ENCODE measurements around the gene ARFRP1. TPM values are rescaled to one million over a fixed set of nuclear protein-coding genes. Genes with fewer than 3 reads are reported as not detected.

Gene ARFRP1
- total and polyA plus RNA-seq, 2 experiments from 2014 or later, result 16.7 to 24.6 TPM

DNA sequence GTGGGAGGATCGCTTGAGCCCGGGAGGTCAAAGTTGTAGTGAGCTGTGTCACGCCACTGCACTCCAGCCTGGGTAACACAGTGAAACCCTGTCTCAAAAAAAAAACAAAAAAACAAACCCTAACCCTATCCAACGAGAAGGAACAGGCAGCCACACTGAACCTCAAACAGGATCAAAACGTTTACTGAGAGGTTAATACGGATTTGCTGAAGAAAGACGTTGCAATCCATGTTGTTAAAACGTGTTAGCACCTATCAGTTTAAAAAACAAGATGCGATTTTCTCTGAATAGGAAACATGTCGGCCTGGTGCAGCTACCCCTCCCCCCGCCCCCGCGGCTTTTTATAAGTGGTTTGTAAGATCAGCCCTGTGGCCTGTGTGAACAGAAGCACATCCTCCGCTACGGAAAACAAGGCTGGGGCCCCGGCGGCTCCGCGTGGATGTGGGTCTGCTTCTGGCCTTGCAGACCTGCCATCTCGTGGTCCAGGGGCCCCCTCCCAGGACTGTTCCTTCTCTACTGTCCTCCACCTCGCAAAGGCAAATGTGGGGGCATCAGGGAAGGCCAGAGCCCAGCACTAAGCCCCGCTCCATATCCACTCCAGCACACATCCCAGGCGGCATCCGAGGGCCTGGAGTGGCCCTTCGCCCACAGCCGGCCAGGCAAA, 43.2 kb upstream of the ARFRP1 start:
- ATAC-seq (peak; percentile 12), DNase-seq (ENCODE audit: low spot score) (peak; percentile 57)
- H3F3A ChIP-seq (replicated peaks; ENCODE audit: low read depth), result peaks cover 19% of the 10 kb centered on the region
- Mint-ChIP-seq H3K4me3 (no peak overlapping the region), H3K27me3 (ENCODE audit: insufficient read depth, low read depth, poor library complexity) (peaks cover 5% of the 10 kb centered on the region), H3K27ac (peak overlapping the region; percentile 44; the same call in 1 of the 2 replicates), H3K9me3 (no peaks in the 10 kb centered on the region), H3K36me3 (ENCODE audit: low read depth) (no peaks in the 10 kb centered on the region; the same call in 1 of the 3 replicates), H3K4me1 (peaks cover 13% of the 10 kb centered on the region)
- H3K36me3 ChIP-seq (ENCODE audit: insufficient read depth), result no peaks in the 10 kb centered on the region
- H3K9me2 ChIP-seq (ENCODE audit: insufficient read depth), result no peaks in the 10 kb centered on the region
- H4K20me1 ChIP-seq (replicated peaks; ENCODE audit: insufficient read depth), result no peaks in the 10 kb centered on the region
- no peak overlapping the region for H3K4me3 ChIP-seq
- peaks cover 4% of the 10 kb centered on the region; the same call in 1 of the 2 replicates for H3K4me1 ChIP-seq (ENCODE audit: insufficient read depth)
- peak overlapping the region; percentile 64 for H3K4me2 ChIP-seq
- H3K27me3 ChIP-seq (ENCODE audit: insufficient read depth), result no peaks in the 10 kb centered on the region
- TF ChIP-seq EZH2phosphoT487 (IDR thresholded peaks at IDR 0.05; ENCODE audit: unreplicated experiment) (no peak), STAT1 (IDR thresholded peaks at IDR 0.05; ENCODE audit: unreplicated experiment) (no peak), EZH2 (IDR thresholded peaks at IDR 0.05; ENCODE audit: low read depth, unreplicated experiment) (no peak), ZNF114 (CRISPR knock-in tag; IDR thresholded peaks at IDR 0.05) (no peak), ZNF331 (CRISPR knock-in tag; IDR thresholded peaks at IDR 0.05; ENCODE audit: low read depth) (no peak), POLR2AphosphoS5 (IDR thresholded peaks at IDR 0.05; ENCODE audit: low read depth) (no peak), NANOG (IDR thresholded peaks at IDR 0.05; ENCODE audit: borderline replicate concordance) (no peak), CREB1 (CRISPR knock-in tag; IDR thresholded peaks at IDR 0.05; ENCODE audit: low read depth) (no peak), JUNB (IDR thresholded peaks at IDR 0.05; ENCODE audit: unreplicated experiment) (no peak)
- TF ChIP-seq, protein P1, sequence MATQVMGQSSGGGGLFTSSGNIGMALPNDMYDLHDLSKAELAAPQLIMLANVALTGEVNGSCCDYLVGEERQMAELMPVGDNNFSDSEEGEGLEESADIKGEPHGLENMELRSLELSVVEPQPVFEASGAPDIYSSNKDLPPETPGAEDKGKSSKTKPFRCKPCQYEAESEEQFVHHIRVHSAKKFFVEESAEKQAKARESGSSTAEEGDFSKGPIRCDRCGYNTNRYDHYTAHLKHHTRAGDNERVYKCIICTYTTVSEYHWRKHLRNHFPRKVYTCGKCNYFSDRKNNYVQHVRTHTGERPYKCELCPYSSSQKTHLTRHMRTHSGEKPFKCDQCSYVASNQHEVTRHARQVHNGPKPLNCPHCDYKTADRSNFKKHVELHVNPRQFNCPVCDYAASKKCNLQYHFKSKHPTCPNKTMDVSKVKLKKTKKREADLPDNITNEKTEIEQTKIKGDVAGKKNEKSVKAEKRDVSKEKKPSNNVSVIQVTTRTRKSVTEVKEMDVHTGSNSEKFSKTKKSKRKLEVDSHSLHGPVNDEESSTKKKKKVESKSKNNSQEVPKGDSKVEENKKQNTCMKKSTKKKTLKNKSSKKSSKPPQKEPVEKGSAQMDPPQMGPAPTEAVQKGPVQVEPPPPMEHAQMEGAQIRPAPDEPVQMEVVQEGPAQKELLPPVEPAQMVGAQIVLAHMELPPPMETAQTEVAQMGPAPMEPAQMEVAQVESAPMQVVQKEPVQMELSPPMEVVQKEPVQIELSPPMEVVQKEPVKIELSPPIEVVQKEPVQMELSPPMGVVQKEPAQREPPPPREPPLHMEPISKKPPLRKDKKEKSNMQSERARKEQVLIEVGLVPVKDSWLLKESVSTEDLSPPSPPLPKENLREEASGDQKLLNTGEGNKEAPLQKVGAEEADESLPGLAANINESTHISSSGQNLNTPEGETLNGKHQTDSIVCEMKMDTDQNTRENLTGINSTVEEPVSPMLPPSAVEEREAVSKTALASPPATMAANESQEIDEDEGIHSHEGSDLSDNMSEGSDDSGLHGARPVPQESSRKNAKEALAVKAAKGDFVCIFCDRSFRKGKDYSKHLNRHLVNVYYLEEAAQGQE (IDR thresholded peaks at IDR 0.05; ENCODE audit: unreplicated experiment), result no peak
- TF ChIP-seq, protein P2, sequence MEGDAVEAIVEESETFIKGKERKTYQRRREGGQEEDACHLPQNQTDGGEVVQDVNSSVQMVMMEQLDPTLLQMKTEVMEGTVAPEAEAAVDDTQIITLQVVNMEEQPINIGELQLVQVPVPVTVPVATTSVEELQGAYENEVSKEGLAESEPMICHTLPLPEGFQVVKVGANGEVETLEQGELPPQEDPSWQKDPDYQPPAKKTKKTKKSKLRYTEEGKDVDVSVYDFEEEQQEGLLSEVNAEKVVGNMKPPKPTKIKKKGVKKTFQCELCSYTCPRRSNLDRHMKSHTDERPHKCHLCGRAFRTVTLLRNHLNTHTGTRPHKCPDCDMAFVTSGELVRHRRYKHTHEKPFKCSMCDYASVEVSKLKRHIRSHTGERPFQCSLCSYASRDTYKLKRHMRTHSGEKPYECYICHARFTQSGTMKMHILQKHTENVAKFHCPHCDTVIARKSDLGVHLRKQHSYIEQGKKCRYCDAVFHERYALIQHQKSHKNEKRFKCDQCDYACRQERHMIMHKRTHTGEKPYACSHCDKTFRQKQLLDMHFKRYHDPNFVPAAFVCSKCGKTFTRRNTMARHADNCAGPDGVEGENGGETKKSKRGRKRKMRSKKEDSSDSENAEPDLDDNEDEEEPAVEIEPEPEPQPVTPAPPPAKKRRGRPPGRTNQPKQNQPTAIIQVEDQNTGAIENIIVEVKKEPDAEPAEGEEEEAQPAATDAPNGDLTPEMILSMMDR (conservative IDR thresholded peaks at IDR 0.05; ENCODE audit: low read depth in 2 of 2), result no peak
- TF ChIP-seq, protein P3, sequence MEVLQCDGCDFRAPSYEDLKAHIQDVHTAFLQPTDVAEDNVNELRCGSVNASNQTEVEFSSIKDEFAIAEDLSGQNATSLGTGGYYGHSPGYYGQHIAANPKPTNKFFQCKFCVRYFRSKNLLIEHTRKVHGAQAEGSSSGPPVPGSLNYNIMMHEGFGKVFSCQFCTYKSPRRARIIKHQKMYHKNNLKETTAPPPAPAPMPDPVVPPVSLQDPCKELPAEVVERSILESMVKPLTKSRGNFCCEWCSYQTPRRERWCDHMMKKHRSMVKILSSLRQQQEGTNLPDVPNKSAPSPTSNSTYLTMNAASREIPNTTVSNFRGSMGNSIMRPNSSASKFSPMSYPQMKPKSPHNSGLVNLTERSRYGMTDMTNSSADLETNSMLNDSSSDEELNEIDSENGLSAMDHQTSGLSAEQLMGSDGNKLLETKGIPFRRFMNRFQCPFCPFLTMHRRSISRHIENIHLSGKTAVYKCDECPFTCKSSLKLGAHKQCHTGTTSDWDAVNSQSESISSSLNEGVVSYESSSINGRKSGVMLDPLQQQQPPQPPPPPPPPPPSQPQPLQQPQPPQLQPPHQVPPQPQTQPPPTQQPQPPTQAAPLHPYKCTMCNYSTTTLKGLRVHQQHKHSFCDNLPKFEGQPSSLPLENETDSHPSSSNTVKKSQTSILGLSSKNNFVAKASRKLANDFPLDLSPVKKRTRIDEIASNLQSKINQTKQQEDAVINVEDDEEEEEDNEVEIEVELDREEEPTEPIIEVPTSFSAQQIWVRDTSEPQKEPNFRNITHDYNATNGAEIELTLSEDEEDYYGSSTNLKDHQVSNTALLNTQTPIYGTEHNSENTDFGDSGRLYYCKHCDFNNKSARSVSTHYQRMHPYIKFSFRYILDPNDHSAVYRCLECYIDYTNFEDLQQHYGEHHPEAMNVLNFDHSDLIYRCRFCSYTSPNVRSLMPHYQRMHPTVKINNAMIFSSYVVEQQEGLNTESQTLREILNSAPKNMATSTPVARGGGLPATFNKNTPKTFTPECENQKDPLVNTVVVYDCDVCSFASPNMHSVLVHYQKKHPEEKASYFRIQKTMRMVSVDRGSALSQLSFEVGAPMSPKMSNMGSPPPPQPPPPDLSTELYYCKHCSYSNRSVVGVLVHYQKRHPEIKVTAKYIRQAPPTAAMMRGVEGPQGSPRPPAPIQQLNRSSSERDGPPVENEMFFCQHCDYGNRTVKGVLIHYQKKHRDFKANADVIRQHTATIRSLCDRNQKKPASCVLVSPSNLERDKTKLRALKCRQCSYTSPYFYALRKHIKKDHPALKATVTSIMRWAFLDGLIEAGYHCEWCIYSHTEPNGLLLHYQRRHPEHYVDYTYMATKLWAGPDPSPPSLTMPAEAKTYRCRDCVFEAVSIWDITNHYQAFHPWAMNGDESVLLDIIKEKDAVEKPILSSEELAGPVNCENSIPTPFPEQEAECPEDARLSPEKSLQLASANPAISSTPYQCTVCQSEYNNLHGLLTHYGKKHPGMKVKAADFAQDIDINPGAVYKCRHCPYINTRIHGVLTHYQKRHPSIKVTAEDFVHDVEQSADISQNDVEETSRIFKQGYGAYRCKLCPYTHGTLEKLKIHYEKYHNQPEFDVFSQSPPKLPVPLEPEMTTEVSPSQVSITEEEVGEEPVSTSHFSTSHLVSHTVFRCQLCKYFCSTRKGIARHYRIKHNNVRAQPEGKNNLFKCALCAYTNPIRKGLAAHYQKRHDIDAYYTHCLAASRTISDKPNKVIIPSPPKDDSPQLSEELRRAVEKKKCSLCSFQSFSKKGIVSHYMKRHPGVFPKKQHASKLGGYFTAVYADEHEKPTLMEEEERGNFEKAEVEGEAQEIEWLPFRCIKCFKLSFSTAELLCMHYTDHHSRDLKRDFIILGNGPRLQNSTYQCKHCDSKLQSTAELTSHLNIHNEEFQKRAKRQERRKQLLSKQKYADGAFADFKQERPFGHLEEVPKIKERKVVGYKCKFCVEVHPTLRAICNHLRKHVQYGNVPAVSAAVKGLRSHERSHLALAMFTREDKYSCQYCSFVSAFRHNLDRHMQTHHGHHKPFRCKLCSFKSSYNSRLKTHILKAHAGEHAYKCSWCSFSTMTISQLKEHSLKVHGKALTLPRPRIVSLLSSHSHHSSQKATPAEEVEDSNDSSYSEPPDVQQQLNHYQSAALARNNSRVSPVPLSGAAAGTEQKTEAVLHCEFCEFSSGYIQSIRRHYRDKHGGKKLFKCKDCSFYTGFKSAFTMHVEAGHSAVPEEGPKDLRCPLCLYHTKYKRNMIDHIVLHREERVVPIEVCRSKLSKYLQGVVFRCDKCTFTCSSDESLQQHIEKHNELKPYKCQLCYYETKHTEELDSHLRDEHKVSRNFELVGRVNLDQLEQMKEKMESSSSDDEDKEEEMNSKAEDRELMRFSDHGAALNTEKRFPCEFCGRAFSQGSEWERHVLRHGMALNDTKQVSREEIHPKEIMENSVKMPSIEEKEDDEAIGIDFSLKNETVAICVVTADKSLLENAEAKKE (CRISPR knock-in tag; IDR thresholded peaks at IDR 0.05), result no peak
- TF ChIP-seq, protein P4, sequence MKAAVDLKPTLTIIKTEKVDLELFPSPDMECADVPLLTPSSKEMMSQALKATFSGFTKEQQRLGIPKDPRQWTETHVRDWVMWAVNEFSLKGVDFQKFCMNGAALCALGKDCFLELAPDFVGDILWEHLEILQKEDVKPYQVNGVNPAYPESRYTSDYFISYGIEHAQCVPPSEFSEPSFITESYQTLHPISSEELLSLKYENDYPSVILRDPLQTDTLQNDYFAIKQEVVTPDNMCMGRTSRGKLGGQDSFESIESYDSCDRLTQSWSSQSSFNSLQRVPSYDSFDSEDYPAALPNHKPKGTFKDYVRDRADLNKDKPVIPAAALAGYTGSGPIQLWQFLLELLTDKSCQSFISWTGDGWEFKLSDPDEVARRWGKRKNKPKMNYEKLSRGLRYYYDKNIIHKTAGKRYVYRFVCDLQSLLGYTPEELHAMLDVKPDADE (IDR thresholded peaks at IDR 0.05), result no peak
- H3K79me2 ChIP-seq (replicated peaks; ENCODE audit: insufficient read depth), result no peaks in the 10 kb centered on the region
- H3K27ac ChIP-seq (ENCODE audit: low read depth), result peak overlapping the region; percentile 59
- no peak overlapping the region for H2AFZ ChIP-seq
